Testis (tissue), 3 donors: ENCODE results near the gene PTPRG. TPM values are rescaled to one million over a fixed set of nuclear protein-coding genes. Genes with fewer than 3 reads are reported as not detected.

Source experiments
- DNase-seq: peaks from one replicate; pipeline ENCODE4 v3.0.0-alpha.2; 2019
- H3K27ac ChIP-seq, 2 donors: fragments of 200-600 bp; sonication (generic); one replicate each; pipeline ENCODE4 v1.5.1; 2019
- H3K27me3 ChIP-seq: fragments of 200-600 bp; sonication (generic); one replicate; pipeline ENCODE4 v1.5.1; 2019
- H3K36me3 ChIP-seq: fragments of 200-600 bp; sonication (generic); one replicate; pipeline ENCODE4 v1.5.1; 2017; ENCODE audit warnings: low read depth; ENCODE audit errors: missing control alignments
- H3K4me1 ChIP-seq: fragments of 200-600 bp; sonication (generic); one replicate; pipeline ENCODE4 v1.5.1; 2019
- H3K4me3 ChIP-seq, 2 donors: fragments of 200-600 bp; sonication (generic); one replicate each; pipeline ENCODE4 v1.5.1; 2017 to 2019
- H3K9me3 ChIP-seq: fragments of 200-600 bp; sonication (generic); one replicate; pipeline ENCODE4 v1.5.1; 2017
- CTCF ChIP-seq, 3 experiments: fragments of 450-650 bp in 2 of 3; fragments of 200-600 bp in 1 of 3; sonication (generic) in 1 of 3; IDR thresholded peaks; one replicate each; pipeline ENCODE4 v1.5.1; 2016 to 2019; ENCODE audit warnings: antibody characterized with exemption in 3 of 3, mild to moderate bottlenecking in 2 of 3, moderate library complexity in 1 of 3
- POLR2A ChIP-seq: fragments of 450-650 bp; IDR thresholded peaks from one replicate; pipeline ENCODE4 v1.6.1; 2017; ENCODE audit warnings: antibody characterized with exemption, mild to moderate bottlenecking, moderate library complexity
- WGBS, 2 donors: methylation state at CpG; one replicate each; pipeline ENCODE4 v1.1.5; 2018; 5-methylcytosine and 5-hydroxymethylcytosine counted together
- intact Hi-C: fragments of 100-400 bp; cut with DNase I; formaldehyde crosslinking; loops from one replicate; pipeline ENCODE4 v1.15.1; 2023; ENCODE audit warnings: low total_unique reads
- polyA plus RNA-seq: library from polyadenylated mRNA; stranded (reverse); fragments of 350-450 nt; fragmentation: Illumina TruSeq; extraction: RNeasy Lipid Tissue Mini Kit (QIAGEN cat#74804); gene quantifications from one replicate; pipeline ENCODE4 v1.2.3, GENCODE V29; 2014; ENCODE audit warnings: low read depth, low replicate concordance; ENCODE audit not compliant: insufficient read depth
- total RNA-seq, 2 donors: library from RNA; depleted of rRNA; stranded (reverse); fragments of >200 nt; gene quantifications; one replicate each; pipeline ENCODE4 v1.2.3, GENCODE V29; 2016

PTPRG gene
- total and polyA plus RNA-seq, 3 donors from 2014 or later: 26.3 to 107 (median 75.4) TPM

GRCh38 chr3:61869371-61869770 is 308.0 kb downstream of the PTPRG start:
- Histone ChIP-seq H3K27ac (no peak overlapping the region), H3K27me3 (no peaks in the 10 kb centered on the region), H3K4me3 (no peak overlapping the region), H3K9me3 (no peaks in the 10 kb centered on the region), H3K36me3 (no peaks in the 10 kb centered on the region), H3K4me1 (no peaks in the 10 kb centered on the region)
- TF ChIP-seq POLR2A (no peak), CTCF (IDR thresholded peaks at IDR 0.05) (no peak)
- DNase-seq: no peak
- 85 to 89% methylated on average over 6 of the region's 6 CpGs for WGBS, 2 donors
- intact Hi-C loops: no loop called here

GRCh38 chr3:61871644-61872043 is 310.3 kb downstream of the PTPRG start:
- Histone ChIP-seq H3K4me3 (no peak overlapping the region), H3K4me1 (no peaks in the 10 kb centered on the region), H3K27me3 (no peaks in the 10 kb centered on the region), H3K27ac (no peak overlapping the region), H3K9me3 (no peaks in the 10 kb centered on the region), H3K36me3 (no peaks in the 10 kb centered on the region)
- intact Hi-C loops: no loop called here
- TF ChIP-seq POLR2A (no peak), CTCF (IDR thresholded peaks at IDR 0.05) (no peak)
- no peak for DNase-seq
- 62 to 63% methylated on average over 2 of the region's 2 CpGs for WGBS, 2 donors

GRCh38 chr3:61872077-61872706 is 310.8 kb downstream of the PTPRG start:
- Histone ChIP-seq H3K36me3 (no peaks in the 10 kb centered on the region), H3K9me3 (no peaks in the 10 kb centered on the region), H3K27ac (no peak overlapping the region), H3K4me3 (no peak overlapping the region), H3K4me1 (no peaks in the 10 kb centered on the region), H3K27me3 (no peaks in the 10 kb centered on the region)
- 56 to 76% methylated on average over 5 of the region's 5 CpGs for WGBS, 2 donors
- no peak for DNase-seq
- intact Hi-C loops: no loop called here
- TF ChIP-seq CTCF (IDR thresholded peaks at IDR 0.05) (no peak), POLR2A (no peak)

- intact Hi-C loops: no loop called here
- no peaks in the 10 kb centered on the region for H3K4me1 ChIP-seq
- H3K36me3 ChIP-seq: no peaks in the 10 kb centered on the region
- H3K4me3 ChIP-seq: no peak overlapping the region
- H3K27me3 ChIP-seq: no peaks in the 10 kb centered on the region
- H3K9me3 ChIP-seq: no peaks in the 10 kb centered on the region
- H3K27ac ChIP-seq: no peak overlapping the region
- TF ChIP-seq CTCF (IDR thresholded peaks at IDR 0.05): no peak
- no peak for TF ChIP-seq POLR2A
- WGBS, 2 donors: 76 to 83% methylated on average over 11 of the region's 11 CpGs
- no peak for DNase-seq
Measured at GRCh38 chr3:61875046-61875844, 313.9 kb downstream of the PTPRG start.
